ENCODE data around the gene SNF8.

Gene SNF8

GRCh38 chr17:48944515-48945260 is at the start of gene SNF8:
Gene SNF8, minus strand, starts transcription at chr17:48944842. Its CDS starts 108 bp downstream, at chr17:48944734.
- peak; percentile 96 for ATAC-seq
- TF ChIP-seq ZFP3 (CRISPR knock-in tag; IDR thresholded peaks at IDR 0.05), result peak; percentile 93
- peak; percentile 98 for TF ChIP-seq ZNF565 (CRISPR knock-in tag; conservative IDR thresholded peaks at IDR 0.05; ENCODE audit: low read depth)
- TF ChIP-seq CSDC2 (CRISPR knock-in tag; IDR thresholded peaks at IDR 0.05), result peak; percentile 99; the same call in 1 of the 2 replicates
- peak; percentile 69; the same call in 1 of the 2 replicates for TF ChIP-seq GLIS3 (CRISPR knock-in tag; IDR thresholded peaks at IDR 0.05)
- TF ChIP-seq OSR1 (CRISPR knock-in tag; IDR thresholded peaks at IDR 0.05), result 0 out of 2 replicates have a peak, but pooled peaks have one; percentile 86
- TF ChIP-seq POU6F1 (CRISPR knock-in tag; IDR thresholded peaks at IDR 0.05; ENCODE audit: borderline replicate concordance, low read depth), result peak; percentile 81; the same call in 1 of the 2 replicates
- peak; percentile 78 for TF ChIP-seq ZFP30 (CRISPR knock-in tag; IDR thresholded peaks at IDR 0.05)
- TF ChIP-seq ZC3H10 (CRISPR knock-in tag; IDR thresholded peaks at IDR 0.05), result peak; percentile 67
- peak; percentile 92 for TF ChIP-seq BACH2 (CRISPR knock-in tag; IDR thresholded peaks at IDR 0.05; ENCODE audit: borderline replicate concordance)
- peak; percentile 65 for TF ChIP-seq ZNF8 (CRISPR knock-in tag; IDR thresholded peaks at IDR 0.05)
- TF ChIP-seq SNAI2 (CRISPR knock-in tag; IDR thresholded peaks at IDR 0.05), result peak; percentile 99
- TF ChIP-seq RARB (CRISPR knock-in tag; IDR thresholded peaks at IDR 0.05), result no peak
- peak; percentile 82 for TF ChIP-seq ZNF70 (CRISPR knock-in tag; IDR thresholded peaks at IDR 0.05)
- peak; percentile 94 for TF ChIP-seq PPARA (CRISPR knock-in tag; IDR thresholded peaks at IDR 0.05; ENCODE audit: borderline replicate concordance)
- TF ChIP-seq ARNTL (CRISPR knock-in tag; IDR thresholded peaks at IDR 0.05; ENCODE audit: borderline replicate concordance, low read depth), result 0 out of 2 replicates have a peak, but pooled peaks have one; percentile 67
- TF ChIP-seq ISL1 (CRISPR knock-in tag; IDR thresholded peaks at IDR 0.05), result no peak; the same call in 1 of the 2 replicates
- TF ChIP-seq TSHZ2 (CRISPR knock-in tag; IDR thresholded peaks at IDR 0.05), result peak; percentile 99
- TF ChIP-seq PATZ1 (CRISPR knock-in tag; IDR thresholded peaks at IDR 0.05; ENCODE audit: borderline replicate concordance), result no peak
- no peak for TF ChIP-seq ESRRG (CRISPR knock-in tag; IDR thresholded peaks at IDR 0.05)

- ATAC-seq, result no peak
- TF ChIP-seq CSRNP3 (CRISPR knock-in tag; IDR thresholded peaks at IDR 0.05) (no peak), ARNTL (CRISPR knock-in tag; IDR thresholded peaks at IDR 0.05; ENCODE audit: borderline replicate concordance, low read depth) (no peak), RARB (CRISPR knock-in tag; IDR thresholded peaks at IDR 0.05) (no peak), SNAI2 (CRISPR knock-in tag; IDR thresholded peaks at IDR 0.05) (no peak), ZNF70 (CRISPR knock-in tag; IDR thresholded peaks at IDR 0.05) (no peak), ZNF8 (CRISPR knock-in tag; IDR thresholded peaks at IDR 0.05) (no peak), TOX (CRISPR knock-in tag; IDR thresholded peaks at IDR 0.05; ENCODE audit: borderline replicate concordance) (no peak), POU6F1 (CRISPR knock-in tag; IDR thresholded peaks at IDR 0.05; ENCODE audit: borderline replicate concordance, low read depth) (no peak), ZFP3 (CRISPR knock-in tag; IDR thresholded peaks at IDR 0.05) (no peak), TCF4 (CRISPR knock-in tag; IDR thresholded peaks at IDR 0.05; ENCODE audit: borderline replicate concordance) (no peak), BACH2 (CRISPR knock-in tag; IDR thresholded peaks at IDR 0.05; ENCODE audit: borderline replicate concordance) (no peak), ZFP30 (CRISPR knock-in tag; IDR thresholded peaks at IDR 0.05) (no peak), GLIS3 (CRISPR knock-in tag; IDR thresholded peaks at IDR 0.05) (no peak), TSHZ2 (CRISPR knock-in tag; IDR thresholded peaks at IDR 0.05) (no peak), ESRRG (CRISPR knock-in tag; IDR thresholded peaks at IDR 0.05) (no peak), CSDC2 (CRISPR knock-in tag; IDR thresholded peaks at IDR 0.05) (no peak)
These were observed 49.3 kb upstream of the SNF8 start for GRCh38 chr17:48993951-48994350.

All from SK-N-SH treated with all-trans-retinoic acid at 6 μM for 48 hours (cell line).